Astrocyte of the cerebellum (primary cell): ENCODE data around the gene KRT83.

Source experiments
- DNase-seq: peaks from one replicate; pipeline ENCODE4 v3.0.0-alpha.2; 2011; ENCODE audit warnings: low read depth
- H3K4me3 ChIP-seq: 2 replicates; pipeline ENCODE4 v1.5.1; 2011; ENCODE audit warnings: mild to moderate bottlenecking, low read depth, low read length, moderate library complexity
- CTCF ChIP-seq: IDR thresholded peaks from 2 replicates; pipeline ENCODE4 v1.5.1; 2012; ENCODE audit warnings: low read length, low read depth, moderate library complexity, mild to moderate bottlenecking; ENCODE audit errors: missing control alignments
- in situ Hi-C: cut with HindIII; loops from 2 replicates; pipeline ENCODE4 v1.10.0; 2017; ENCODE audit warnings: low sequenced_read_pairs

Gene KRT83

GRCh38 chr12:52335598-52336262, 14.5 kb upstream of the KRT83 start:
- in situ Hi-C loops = no loop called here
- H3K4me3 ChIP-seq = no peak overlapping the region
- no peak for TF ChIP-seq CTCF
- no peak for DNase-seq

- no peak for TF ChIP-seq CTCF
- no peak for DNase-seq
- no peak overlapping the region for H3K4me3 ChIP-seq
- in situ Hi-C loops = no loop called here
These were observed 13.0 kb upstream of the KRT83 start for GRCh38 chr12:52334185-52334584.

- no peak for DNase-seq
- no peak overlapping the region for H3K4me3 ChIP-seq
- in situ Hi-C loops = no loop called here
- no peak for TF ChIP-seq CTCF
These were observed 12.1 kb upstream of the KRT83 start for GRCh38 chr12:52333321-52333720.

- TF ChIP-seq CTCF = no peak
- in situ Hi-C loops = no loop called here
- H3K4me3 ChIP-seq = no peak overlapping the region
- DNase-seq = no peak
These were observed 11.2 kb upstream of the KRT83 start for GRCh38 chr12:52332381-52332780.

GRCh38 chr12:52331833-52332232, 10.6 kb upstream of the KRT83 start:
- H3K4me3 ChIP-seq = no peak overlapping the region
- DNase-seq = no peak
- in situ Hi-C loops = no loop called here
- TF ChIP-seq CTCF = no peak

- in situ Hi-C loops = no loop called here
- DNase-seq = no peak
- no peak for TF ChIP-seq CTCF
- H3K4me3 ChIP-seq = no peak overlapping the region
These were observed 9.8 kb upstream of the KRT83 start for GRCh38 chr12:52331039-52331438.
